Liver (tissue), 3 donors: ENCODE data around the gene RASAL2.

Experiments used
- CTCF ChIP-seq: fragments of 150-350 bp; IDR thresholded peaks from 2 replicates; pipeline ENCODE4 v1.5.1; 2017; ENCODE audit warnings: improper control_type of control experiment, low read depth, low read length; ENCODE audit not compliant: missing input control
- JUND ChIP-seq, 2 donors: IDR thresholded peaks; 2 replicates each; pipeline ENCODE4 v1.6.1; 2016; ENCODE audit warnings: antibody characterized with exemption in 2 of 2
- SP1 ChIP-seq: IDR thresholded peaks from 2 replicates; pipeline ENCODE4 v1.6.1; 2018; ENCODE audit warnings: antibody characterized with exemption, mild to moderate bottlenecking
- ZBTB33 ChIP-seq: IDR thresholded peaks from 2 replicates; pipeline ENCODE4 v1.6.1; 2016; ENCODE audit warnings: antibody characterized with exemption
- donor health status: healthy.
- donor health status: healthy.

GRCh38 chr1:178530502-178530901 is 436.6 kb downstream of the RASAL2 start:
- TF ChIP-seq CTCF (no peak), JUND (IDR thresholded peaks at IDR 0.05) (no peak), ZBTB33 (no peak), SP1 (no peak)
